Non-pigmented ciliary epithelial cell (primary cell): ENCODE measurements around the gene NR2F1-AS1.

Experiments
- DNase-seq: peaks from one replicate; pipeline ENCODE4 v3.0.0-alpha.2; 2010; ENCODE audit warnings: low read depth

The NR2F1-AS1 gene

DNA sequence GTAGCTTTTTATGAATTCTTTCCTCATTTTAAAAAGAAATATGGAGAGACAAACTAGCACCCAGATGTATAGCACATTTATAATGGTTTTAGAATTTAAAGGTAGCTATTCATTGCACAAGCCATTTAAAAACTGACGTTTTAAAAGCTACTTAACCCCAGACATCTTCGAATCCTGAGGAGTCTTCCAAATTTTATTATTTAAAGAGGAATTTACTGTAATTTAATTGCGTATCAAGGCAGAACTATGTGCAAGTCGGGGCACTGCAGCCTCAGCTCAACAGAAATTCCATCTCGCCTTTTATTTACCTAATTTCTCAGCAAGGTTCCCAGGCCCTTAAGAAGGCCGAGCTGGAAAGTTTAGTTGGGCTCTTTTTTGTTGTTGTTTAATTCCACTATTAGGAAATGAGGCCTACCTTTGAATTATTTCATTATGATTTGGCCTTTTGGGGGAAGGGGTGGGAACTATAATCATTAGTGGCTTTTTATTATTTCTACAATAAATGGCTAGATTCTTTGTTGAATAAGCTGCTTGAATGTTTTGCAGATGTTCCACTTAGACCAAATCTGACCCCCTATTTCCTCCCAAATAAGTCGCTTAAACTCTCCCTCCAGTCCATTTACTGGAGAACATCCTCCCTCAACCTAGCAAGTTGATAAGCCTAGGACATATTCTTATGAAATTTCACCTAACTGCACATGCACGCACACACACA is 22.2 kb upstream of the NR2F1-AS1 start:
- no peak for DNase-seq

DNA sequence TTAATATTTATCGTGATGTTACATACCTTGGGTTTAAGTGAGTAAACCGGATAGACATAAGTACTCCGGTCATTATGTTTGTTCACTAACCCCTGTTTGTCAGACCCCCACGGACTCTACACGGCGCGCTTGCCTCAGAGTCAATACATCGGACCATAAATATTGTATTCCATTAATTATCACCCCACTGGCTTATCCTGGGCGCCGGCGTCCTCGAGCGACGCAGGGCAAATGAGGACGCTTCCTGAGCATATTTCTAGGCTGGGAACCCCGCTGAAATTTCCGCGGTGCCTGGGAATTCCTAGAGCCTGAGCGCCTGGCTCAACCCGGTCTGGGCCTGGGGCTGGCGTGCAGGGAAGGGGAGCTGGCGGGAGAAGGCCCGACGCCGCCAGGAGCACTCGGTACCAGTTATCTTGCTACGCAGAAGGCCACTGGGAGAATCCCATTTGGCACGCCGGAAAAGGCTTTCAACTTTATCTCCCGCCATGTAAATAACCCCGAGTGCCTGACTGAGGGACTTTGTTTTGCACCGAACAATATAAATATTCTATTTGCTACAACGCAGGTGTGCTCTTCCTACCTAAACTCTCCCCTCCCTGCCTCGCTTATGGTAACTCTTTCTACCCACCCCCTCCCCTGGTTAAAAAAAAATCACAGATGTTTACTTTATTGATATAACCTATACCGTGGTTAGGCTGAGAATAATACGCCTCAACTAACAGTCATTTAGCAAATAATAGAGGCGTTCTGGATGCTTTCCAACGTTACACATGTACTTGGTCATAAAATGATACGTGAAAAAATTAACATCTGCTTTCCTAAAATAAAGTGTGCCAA is 21.4 kb upstream of the NR2F1-AS1 start:
- DNase-seq = no peak

DNA sequence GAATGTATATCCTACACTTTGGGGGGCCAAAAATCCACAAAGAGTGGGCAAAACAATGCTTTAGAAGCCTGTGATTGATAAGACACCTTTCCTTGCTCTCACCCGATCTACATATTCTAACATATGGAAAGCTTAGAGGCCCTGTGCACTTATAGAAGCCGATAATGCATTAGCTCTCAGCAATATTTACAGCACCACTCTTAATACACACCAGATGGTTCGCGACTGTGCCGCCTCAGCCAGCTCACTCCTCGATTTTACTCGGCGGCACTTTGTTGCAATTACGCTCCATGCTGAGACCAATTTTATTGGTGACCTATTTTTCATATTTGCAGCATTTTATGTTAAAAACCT is 20.8 kb upstream of the NR2F1-AS1 start:
- no peak for DNase-seq

DNA sequence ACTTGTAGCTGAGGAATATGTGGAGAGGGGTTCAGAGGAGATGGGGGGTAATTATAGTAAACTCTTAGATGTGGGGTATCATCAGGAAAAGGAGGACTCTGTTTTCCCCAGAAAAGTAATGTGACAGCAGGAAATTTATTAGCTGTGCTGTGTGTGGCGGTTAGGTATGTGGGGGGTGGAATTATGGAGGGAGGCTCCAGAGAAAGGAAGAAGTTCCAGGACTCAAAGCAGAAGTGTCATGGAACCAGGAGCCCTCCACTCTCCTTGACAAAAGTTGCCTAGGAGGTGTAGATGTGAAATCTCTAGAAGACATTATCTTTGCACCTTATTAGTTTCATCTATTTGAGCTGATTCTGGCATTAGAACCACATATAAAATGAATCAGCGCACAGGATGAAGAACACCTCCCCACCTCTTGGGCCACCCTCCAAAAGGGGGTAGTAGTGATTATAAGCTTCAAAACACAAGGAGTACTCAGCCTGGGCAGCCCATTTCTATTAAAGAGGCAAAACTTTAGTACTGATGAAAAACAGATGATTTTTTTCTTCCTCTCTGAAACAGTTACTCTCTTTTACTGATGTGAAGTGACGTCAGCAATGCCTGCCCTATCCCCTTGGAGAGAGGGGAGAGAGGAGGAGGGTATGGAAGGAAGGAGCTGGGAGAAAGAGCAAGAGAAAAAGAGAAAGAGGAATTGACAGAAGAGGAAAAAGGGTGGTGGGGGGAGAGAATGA is 20.2 kb upstream of the NR2F1-AS1 start:
- DNase-seq = no peak

DNA sequence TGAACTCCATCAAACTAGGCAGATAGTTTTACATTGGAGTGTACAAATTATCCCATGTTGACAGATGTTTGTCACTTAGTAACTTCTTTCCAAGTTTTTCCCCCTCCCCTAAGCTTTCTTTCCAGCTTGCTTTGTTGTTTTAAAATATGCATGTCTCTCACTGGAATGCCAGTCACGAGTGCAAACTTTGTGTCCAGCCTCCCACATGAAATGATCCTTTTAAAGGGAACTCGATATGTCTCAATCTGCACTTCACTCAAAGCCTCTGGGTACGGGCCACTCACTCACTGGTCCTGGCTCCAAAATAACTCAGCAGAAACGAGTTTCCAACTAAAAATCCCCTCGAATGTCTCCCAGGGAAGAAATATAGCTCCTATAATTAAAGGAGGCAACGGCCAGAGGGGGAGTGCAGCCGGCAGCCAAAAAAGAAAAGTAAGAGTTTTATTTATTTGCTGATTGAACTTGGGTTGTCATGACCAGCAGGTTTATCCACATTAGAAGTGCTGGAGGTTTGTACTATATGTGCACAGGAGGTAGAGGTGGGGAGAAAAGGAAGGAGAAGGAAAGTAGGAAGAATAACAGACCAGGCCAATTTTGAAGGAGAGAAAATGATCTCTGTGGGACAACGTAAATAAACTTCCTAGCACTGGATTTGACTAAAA is 19.5 kb upstream of the NR2F1-AS1 start:
- DNase-seq = no peak

DNA sequence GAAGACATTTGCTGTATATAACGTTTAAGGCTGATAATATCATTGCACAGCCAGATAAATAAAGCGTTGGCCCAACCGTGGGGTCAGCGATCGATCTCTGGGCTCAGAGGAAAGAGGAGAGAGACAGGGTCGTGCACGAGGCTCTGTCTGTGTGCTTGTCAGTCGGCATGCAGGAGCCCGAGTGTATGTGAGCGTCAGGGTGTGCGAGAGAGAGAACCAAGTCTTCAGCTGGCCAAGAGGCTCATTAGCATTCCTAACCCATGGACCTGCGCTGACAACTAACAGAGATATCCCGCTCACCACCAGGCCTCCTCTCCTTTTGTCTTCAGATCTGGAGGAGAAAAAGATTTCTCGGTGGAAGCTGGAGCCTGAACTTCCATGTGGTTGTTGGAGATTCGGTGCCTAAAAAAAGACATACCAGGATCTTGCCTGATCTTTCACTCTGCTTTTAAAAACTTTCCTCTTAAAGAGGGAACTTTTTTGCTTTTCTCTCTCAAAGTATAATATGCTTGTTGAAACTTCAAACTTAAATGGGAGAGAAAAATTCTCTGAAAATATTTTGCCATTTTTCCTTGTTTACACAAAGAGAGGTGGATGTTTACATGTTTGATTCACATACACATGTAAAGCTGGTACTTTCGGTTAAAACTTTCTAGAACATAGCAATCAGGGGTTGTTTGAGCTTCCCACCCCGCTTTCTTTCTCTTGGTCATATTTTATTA is 18.5 kb upstream of the NR2F1-AS1 start:
- DNase-seq = no peak

DNA sequence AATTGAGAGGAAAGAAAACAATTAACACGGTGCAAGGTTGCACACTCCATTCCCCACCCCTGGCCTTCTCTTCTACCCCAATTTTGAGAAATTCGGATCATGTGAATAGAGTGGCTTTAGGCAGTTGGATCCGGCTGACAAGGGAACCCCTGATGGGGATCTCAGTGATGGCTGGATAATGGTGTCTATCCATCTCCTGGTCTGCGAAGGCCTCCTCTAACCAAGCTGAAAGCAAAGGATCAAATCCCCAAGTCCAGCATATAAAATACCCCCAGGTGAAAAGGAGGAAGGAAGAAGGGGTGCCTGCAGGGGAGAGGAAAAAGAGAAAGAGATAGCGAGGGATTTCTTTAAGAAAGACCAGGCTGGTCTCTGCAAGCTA is 18.0 kb upstream of the NR2F1-AS1 start:
- DNase-seq = no peak

DNA sequence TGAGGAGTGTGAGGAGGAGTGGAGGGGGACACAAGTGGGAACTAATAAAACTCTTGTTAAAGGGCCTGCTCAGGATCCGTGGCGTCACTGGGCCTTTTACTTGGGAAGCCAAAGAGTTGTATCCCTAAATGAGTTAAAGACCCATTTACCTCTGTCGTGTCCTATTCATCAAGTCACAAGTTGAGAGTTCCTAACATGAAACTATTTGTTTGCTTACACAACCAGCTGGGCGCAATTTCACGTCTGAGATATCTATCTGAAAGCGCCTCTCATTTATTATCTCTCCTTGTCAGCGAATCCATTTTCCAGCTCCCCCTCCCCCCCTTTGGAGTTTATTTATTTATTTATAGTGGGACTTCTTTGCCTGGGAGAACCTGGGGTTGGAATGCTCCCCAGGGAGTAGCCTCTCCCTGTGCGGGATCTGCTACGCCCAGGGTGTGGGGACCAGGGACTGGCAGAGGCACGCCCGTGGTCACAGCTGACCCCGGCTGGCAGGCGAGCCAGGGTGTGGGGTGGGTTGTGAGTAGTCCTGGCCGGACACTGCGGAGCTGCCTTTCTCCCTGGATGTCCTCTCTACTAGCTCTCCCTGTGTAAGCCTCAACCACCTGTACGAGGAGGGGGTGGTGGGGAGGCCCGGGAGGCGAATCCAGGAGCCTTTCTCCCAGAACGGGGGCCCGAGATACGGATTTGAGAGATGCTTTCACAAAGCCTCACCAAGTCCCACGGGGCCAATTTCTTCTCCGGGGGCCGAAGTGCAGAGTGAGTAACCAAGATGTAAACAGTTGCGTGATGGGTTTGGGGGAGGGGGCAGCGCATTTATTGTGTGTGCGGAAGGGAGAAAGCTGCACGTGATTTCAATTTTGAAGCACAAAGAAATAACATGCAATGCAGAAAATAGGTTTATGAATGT is 17.3 kb upstream of the NR2F1-AS1 start:
- DNase-seq = no peak

DNA sequence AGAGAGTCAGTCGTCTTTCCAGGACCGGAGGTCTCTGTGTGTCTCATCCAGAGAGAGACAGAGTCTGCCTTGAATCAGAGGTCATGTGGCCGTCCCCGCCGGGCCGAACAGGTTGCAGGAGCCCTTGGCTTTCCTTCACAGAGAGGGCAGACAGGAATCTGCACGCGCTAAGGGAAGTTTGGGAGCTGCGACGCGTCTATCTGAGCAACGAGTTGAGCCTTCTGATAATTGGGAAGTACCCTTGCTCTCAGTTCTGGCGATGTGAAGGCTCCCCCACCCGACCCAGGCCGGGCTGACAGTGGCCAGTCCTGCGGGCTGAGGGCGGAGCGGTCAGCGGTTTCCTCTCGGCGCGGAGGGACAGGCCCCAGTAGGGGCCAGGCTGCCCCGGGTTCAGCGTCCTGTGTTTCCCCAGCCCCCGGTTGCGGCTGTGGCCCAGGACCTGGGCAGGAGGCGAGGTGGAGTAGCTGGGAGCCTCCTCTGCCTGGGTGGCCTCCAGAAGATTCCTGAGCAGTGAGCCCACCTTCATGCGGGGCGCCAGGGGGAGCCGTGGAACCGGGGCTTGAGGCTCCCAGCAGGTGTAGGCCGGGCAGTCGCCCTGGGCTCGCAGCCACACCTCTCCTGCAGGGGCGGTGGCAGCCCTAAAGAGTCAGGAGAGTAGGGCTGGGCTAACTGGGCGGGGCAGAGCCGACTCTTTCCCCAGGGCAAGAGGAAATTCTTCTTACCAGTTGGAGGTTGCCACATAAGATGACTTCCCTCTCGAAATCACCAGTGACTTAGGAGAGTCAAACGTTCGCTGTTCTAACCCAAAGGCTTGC is 15.9 kb upstream of the NR2F1-AS1 start:
- no peak for DNase-seq

DNA sequence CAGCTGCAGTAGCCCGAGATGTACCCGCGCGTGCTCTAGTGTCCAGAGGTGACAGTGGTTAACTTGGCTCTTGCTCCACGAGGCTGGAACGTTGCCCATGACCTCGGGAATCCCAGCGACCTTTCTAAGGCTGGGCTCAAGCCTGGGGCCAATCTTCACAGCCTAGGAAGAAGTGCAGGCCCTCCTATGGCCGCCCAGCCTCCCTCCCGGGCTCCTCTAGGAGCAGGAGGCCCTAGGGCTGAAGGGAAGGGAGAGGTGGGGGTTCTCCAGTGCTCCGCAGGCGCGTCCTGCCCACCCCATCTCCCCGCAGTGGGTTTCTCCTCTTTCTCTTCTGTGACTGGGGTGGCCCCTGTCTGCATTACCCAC is 15.3 kb upstream of the NR2F1-AS1 start:
- no peak for DNase-seq

DNA sequence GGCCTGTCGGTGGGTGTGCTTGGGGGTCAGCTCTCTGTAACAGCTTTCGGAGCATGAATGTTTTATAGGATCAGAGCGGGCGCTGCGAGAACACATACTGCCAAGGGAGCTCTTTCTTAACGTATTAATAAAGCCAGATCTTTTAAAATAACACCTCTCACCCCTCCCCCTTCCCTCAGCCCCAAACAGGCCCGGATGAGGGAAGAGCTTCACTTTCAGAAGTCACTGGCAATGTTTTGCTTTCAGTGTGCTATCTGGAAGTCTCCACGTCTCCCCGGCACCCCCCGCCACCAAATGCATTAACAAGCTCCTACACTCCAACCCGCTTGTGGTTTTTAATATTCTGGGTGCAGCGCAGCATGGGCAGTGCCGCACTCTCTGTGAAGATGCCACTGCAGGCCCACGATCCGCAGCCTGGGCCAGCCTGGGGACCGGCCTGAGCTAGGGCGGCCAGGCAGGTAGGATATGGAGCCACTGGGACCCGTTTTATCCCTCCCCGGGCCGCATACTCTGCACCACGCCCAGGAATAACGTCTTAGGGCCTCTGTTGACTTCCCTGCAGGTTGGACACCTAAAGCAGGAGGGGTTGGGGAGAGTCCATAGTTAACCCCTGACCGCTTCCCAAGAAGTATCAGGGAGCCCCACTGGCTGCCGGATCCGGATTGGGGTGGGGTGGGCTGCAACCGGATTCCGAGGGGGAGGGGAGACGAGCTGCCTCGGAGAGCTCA is 14.6 kb upstream of the NR2F1-AS1 start:
- DNase-seq = no peak

DNA sequence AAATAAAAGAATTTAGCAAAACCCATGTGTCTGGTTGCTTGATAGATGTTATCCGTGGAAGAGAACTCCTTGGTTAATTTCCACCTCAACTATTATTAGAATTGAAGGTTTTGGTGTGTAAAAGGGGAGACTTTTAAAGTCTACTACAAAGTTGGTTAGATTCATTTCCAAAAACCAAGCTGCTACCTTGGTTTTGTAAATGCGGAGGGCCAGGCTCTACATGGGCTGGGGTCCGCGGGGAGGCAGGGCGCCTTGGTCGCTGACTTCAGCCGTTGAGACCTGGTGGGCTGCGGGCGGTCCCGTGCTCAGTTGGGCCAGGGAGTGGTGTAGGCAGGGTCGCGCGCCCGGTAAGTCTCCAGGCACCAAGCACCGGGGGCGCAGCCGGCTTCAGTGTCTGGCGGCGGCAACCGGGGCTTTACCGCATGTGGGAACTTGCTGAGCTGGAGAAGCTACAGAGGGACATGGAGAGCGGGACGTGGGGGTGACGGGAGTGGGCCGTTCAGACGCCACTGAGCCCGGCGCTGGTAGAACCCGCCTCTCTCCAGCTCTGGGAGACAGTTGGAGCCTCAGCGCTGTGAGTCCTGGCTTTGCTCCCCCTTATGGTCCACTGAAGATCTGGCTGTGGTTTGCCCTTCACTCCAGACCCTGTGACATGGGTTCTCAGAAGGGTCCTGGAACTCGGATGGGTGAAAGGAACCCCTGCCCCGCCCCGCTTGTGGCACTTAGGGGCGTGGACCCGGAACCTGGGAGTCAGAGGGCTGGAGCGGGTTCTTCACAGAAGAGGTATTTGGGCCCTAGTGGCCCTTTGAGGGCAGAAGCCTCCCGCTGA is 13.8 kb upstream of the NR2F1-AS1 start:
- DNase-seq = no peak

DNA sequence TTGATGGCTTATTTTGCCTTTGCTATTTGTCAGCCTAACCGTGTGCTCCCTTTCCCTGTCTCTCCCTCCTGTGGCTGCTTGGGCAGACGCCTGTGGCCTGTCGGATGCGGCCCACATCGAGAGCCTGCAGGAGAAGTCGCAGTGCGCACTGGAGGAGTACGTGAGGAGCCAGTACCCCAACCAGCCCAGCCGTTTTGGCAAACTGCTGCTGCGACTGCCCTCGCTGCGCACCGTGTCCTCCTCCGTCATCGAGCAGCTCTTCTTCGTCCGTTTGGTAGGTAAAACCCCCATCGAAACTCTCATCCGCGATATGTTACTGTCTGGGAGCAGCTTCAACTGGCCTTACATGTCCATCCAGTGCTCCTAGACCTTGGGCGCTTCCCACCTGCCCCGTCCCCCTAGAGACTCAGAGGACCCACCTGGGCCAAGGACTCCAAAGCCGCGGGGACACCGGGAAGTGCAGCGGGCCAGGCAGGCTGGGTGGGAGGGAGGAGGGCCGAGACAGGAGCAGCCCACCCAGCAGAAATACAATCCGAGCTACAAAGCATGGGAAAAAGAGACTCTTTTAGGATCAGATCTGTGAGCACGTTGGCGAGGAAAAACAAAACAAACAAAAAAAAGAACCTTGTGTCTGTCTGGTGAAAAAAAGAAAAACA is 12.6 kb upstream of the NR2F1-AS1 start:
- no peak for DNase-seq

DNA sequence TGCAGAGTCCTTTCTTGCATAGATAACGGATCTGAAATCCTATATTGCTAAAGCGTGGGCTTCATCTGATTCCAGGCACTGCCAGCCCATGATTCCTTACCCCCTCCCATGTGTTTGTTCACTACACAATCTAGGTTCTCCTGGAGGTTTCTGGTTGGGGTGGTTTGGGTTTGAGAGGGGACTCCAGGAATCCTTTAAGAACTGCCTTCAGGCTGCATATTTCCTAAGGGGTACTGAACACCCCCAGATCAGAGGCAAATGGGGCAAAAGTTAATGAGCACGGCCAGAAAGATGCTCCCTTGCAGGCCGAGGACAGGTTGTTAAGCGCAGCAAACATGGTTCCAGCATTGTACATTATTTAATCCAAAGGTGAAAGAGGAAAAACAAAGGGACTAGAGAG is 11.9 kb upstream of the NR2F1-AS1 start:
- no peak for DNase-seq

DNA sequence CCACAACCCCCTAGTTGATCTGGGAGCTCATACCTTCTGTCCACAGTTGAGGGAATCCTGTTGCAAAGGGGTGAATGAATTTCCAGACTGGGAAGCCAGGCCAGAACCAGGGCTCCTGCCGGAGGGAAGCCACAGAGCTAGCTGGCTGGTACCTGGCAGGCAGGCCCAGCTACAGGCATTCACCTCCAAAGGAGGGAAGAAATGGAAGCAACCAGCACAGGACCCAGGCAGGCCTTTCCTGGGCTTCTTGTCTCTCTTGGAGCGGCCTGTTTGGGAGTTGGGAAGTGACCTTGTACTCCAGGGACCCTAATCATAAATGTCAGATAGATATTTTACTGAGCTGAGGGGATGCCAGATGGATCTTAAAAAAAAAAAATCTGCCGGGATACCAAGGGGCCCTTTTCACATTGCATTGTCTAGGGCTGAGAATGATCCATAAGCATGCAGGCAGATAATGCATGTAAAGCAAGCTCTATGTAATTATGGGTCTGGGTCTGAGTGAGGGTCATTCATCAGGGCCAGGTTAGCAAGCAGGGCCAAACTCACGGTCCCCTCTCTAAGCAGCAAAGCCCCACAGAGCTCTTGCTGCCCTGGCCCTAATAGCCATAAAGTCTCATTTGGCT is 10.4 kb upstream of the NR2F1-AS1 start:
- no peak for DNase-seq

DNA sequence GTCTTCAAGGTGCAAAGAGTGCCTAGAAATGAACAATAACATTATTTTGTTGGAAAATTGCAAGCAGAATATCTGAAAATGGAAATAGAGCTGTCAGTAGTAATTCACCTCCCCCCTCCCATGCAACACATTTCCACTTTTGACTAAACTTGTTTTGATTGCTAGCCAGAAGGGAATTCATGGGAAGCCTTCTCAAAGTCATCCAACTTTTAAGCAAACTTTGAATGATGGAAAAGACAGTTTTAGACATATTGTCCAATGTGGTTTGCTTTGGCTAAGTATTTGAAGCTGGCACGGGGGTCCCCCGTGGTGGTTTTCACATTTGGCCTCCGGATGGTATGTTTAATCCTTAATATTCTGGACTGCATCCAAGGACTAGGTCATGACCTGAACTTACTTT is 9.5 kb upstream of the NR2F1-AS1 start:
- DNase-seq = no peak

DNA sequence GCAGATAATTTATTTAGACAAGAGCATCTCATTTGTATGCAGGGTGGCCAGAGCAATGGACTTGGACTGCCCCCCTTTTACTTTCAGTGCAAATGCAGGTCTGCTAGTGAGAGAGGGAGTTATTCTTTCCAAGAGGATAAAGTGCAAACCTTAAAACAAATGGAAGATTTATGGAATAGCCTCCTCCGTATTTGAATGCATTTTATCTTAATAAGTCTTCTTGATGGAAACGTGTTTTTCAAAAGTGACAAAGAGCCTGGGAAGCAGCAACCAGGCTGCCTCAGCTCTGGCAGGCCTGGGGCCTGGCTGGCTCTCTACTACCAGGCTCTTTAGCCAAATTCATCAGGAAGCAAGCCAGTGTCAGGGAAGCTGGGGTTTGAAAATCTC is 8.8 kb upstream of the NR2F1-AS1 start:
- DNase-seq = no peak
